GM13977 (cell line): ENCODE measurements around the gene ENTPD2.

Experiments
- DNase-seq: peaks from one replicate; pipeline ENCODE4 v3.0.0; 2012; ENCODE audit warnings: low spot score
- in situ Hi-C: fragments of 300-500 bp; cut with MboI; formaldehyde crosslinking; loops from one replicate; pipeline ENCODE4 v1.12.0; 2022; ENCODE audit warnings: low sequenced_read_pairs, low pct_unique_long_range_greater_than_20kb, mixed read lengths, inconsistent platforms; ENCODE audit not compliant: unreplicated experiment
- TF ChIP-seq, protein P1 (sequence below): IDR thresholded peaks from 2 replicates; pipeline ENCODE4 v1.5.1; 2012; ENCODE audit warnings: mild to moderate bottlenecking, control low read depth; ENCODE audit not compliant: insufficient read depth; ENCODE audit errors: extremely low read depth, missing control alignments

Gene ENTPD2

DNA sequence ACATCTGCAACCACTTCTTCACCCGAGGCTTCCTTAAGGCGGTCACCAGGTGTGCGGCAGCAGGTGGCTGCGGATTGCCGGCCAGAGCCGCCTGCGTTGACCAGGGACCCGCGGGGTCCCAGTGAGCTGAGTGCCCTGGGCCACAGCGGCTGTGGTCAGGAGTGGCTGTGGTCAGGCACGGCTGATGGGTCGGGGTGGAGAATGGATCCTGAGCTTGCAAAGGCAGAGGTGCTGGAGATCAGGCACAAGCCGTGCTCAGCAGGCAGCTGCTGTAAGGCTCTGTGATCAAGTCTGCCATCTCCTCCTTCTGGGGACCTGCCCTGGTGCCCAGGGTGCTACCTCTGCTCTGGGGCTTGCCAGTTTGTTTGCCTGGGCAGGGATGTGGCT, 25.5 kb upstream of the ENTPD2 start:
- TF ChIP-seq, protein P1, sequence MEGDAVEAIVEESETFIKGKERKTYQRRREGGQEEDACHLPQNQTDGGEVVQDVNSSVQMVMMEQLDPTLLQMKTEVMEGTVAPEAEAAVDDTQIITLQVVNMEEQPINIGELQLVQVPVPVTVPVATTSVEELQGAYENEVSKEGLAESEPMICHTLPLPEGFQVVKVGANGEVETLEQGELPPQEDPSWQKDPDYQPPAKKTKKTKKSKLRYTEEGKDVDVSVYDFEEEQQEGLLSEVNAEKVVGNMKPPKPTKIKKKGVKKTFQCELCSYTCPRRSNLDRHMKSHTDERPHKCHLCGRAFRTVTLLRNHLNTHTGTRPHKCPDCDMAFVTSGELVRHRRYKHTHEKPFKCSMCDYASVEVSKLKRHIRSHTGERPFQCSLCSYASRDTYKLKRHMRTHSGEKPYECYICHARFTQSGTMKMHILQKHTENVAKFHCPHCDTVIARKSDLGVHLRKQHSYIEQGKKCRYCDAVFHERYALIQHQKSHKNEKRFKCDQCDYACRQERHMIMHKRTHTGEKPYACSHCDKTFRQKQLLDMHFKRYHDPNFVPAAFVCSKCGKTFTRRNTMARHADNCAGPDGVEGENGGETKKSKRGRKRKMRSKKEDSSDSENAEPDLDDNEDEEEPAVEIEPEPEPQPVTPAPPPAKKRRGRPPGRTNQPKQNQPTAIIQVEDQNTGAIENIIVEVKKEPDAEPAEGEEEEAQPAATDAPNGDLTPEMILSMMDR, result no peak
- in situ Hi-C loops, result no loop called here
- DNase-seq, result no peak

- no peak for DNase-seq
- TF ChIP-seq, protein P1, result no peak
- in situ Hi-C loops, result no loop called here
Observed at GRCh38 chr9:137078701-137079400, 25.0 kb upstream of the ENTPD2 start.

GRCh38 chr9:137077758-137078693, 24.2 kb upstream of the ENTPD2 start:
- in situ Hi-C loops, result no loop called here
- TF ChIP-seq, protein P1, result no peak
- DNase-seq, result no peak

DNA sequence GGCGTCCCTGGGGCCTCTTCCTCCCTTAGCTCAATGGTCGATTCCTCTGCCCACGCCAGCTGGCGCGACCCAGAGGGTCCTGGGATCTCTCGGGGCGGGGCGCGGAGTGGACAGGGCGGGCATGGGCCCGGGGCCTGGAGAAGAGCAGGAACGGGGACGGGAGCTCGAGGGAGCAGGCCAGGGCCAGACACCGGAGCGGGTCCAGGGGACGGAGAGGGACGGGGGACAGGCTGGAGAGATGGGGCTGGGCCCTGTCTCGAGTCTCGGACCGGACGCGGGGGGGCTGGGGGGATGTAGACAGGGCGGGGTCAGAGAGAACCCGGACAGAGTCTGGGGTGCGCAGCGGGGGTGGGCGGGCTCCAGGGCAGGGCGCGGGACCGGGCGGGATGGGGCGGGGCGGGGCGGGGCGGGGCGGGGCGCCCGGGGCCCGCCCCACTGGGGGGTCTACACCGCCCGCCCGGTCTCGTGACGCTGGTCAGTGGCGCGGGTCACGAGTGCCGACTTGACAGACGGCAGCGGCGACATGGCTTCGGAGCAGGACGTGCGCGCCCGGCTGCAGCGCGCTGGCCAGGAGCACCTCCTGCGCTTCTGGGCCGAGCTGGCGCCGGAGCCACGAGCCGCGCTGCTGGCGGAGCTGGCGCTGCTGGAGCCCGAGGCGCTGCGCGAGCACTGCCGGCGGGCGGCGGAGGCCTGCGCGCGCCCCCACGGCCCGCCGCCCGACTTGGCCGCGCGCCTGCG, 23.3 kb upstream of the ENTPD2 start, which contains the start of gene UAP1L1:
UAP1L1 (plus strand) TSS at position 508 of the 738 bp plus-strand sequence; CDS start at position 524, 16 bp downstream.
- TF ChIP-seq, protein P1, result no peak

DNA sequence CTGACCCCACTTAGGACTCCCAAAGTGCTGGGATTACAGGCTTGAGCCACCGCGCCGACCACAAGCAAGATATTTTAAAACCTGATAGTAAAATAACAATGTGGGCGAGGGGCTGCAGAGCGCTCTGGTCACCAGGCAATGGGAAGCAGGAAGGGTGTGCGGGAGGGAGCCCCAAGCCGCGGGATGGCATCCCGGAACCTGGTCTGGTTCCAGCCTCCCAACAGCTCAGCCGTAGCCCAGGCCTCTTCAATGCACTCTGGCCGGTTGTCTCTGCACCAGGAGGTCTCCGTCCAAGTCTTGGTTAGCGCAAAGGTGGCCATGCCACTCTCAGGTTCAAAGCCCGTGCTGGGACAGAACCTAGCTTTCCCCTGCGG, 22.8 kb upstream of the ENTPD2 start:
- TF ChIP-seq, protein P1, result no peak
- DNase-seq, result no peak

More for the DNA sequence above, 23.3 kb upstream of the ENTPD2 start, which contains the start of gene UAP1L1:
- in situ Hi-C loops, result no loop called here
- DNase-seq, result peak; percentile 86

DNA sequence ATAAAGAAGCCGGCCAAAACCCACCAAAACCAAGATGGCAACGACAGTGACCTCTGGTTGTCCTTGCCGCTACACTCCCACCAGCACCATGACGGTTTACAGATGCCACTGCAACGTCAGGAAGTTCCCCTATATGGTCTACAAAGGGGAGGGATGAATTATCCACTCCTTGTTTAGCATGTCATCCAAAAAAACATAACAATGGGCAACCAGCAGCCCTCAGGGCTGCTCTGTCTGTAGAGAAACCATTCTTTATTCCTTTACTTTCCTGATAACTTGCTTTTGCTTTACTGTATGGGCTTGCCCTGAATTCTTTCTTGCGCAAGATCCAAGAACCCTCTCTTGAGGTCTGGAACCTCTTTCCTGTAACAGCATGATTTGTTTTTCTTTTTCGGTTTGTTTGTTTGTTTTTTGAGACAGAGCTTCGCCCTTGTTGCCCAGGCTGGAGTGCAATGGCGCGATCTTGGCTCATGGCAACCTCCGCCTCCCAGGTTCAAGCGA, 21.5 kb upstream of the ENTPD2 start:
- TF ChIP-seq, protein P1, result no peak
- no peak for DNase-seq
- in situ Hi-C loops, result no loop called here

More for the DNA sequence above, 22.8 kb upstream of the ENTPD2 start:
- in situ Hi-C loops, result no loop called here
